ENCODE measurements around the gene ZER1.
A peak's percentile ranks its signal among the peaks of the same experiment; 100 is the strongest.

The ZER1 gene

DNA sequence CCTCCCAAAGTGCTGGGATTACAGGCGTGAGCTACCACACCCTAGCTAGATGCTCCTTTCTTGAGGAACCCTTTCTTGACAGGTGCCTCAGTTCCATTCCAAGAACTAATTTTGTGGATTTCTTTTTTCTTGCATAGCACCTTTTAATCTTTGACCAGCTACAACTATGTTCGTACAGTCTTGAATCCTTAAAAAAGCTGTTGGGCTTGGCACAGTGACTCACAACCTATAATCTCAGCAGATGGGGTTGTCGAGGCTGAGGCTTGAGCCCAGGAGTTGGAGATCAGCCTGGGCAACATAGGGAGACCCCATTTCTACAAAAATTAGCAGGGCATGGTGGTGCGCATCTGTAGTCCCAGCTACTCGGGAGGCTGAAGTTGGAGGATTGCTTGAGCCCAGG lies 1.3 kb upstream of the ZER1 start:
- H3K27ac ChIP-seq (ENCODE audit: low read depth, low read length) = no peak overlapping the region

DNA sequence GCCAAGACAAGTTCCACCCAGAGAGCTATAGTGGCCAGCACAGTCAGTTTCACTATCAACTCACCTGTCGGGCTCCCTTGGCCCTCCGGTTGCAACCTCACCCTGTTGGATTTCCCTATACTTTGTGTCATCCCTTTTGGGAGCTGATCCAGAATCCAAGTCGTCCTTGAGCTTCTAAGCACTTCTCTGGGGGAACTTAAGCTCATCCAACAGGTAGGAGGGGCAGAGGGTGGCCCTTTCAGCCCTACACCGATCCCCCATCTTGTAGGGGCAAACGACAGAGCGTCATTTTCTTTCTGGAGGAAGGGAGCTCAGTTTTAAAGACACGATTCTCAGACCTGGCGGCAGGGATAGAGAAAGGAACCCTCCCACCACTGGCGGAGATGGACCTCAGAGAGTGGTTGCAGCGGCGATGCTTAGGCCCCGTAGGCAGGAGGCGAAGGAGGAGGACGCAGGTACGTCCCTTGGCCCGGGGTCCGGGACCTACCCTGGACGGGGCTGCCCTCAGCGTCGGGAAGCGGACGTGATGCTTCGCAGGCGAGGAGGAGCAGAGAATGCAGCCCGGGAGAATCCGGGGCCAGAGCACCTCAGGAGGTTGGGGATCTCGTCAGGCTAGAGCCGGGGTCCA lies 519 bp downstream of the ZER1 start:
- Histone ChIP-seq H3K27ac (ENCODE audit: low read depth, low read length) (no peak overlapping the region), H3K9me2 (replicated peaks; ENCODE audit: insufficient read depth, low read length) (no peaks in the 10 kb centered on the region), H4K20me1 (ENCODE audit: low read depth, low read length) (no peaks in the 10 kb centered on the region), H2AFZ (ENCODE audit: low read depth, low read length, severe bottlenecking) (peak overlapping the region; percentile 85), H3K9ac (ENCODE audit: low read length) (peak overlapping the region; percentile 68), H3F3A (ENCODE audit: insufficient read depth) (0 out of 2 replicates have a peak, but pooled peaks cover 7% of the 10 kb centered on the region), H3K36me3 (ENCODE audit: low read length) (no peaks in the 10 kb centered on the region), H3K9me3 (ENCODE audit: insufficient read depth, low read length) (no peaks in the 10 kb centered on the region), H3K79me2 (ENCODE audit: insufficient read depth, low read length) (no peaks in the 10 kb centered on the region), H3K27me3 (ENCODE audit: low read length) (no peaks in the 10 kb centered on the region), H3K4me3 (ENCODE audit: insufficient read depth, low read length, poor library complexity, severe bottlenecking) (peak overlapping the region; percentile 73), H3K4me2 (ENCODE audit: low read depth, low read length, poor library complexity, severe bottlenecking) (peak overlapping the region; percentile 66)
- TF ChIP-seq, protein P1, sequence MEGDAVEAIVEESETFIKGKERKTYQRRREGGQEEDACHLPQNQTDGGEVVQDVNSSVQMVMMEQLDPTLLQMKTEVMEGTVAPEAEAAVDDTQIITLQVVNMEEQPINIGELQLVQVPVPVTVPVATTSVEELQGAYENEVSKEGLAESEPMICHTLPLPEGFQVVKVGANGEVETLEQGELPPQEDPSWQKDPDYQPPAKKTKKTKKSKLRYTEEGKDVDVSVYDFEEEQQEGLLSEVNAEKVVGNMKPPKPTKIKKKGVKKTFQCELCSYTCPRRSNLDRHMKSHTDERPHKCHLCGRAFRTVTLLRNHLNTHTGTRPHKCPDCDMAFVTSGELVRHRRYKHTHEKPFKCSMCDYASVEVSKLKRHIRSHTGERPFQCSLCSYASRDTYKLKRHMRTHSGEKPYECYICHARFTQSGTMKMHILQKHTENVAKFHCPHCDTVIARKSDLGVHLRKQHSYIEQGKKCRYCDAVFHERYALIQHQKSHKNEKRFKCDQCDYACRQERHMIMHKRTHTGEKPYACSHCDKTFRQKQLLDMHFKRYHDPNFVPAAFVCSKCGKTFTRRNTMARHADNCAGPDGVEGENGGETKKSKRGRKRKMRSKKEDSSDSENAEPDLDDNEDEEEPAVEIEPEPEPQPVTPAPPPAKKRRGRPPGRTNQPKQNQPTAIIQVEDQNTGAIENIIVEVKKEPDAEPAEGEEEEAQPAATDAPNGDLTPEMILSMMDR (IDR thresholded peaks at IDR 0.05; ENCODE audit: insufficient read depth, low read length, poor library complexity, severe bottlenecking) = no peak
- no peak for TF ChIP-seq EZH2phosphoT487 (conservative IDR thresholded peaks at IDR 0.05; ENCODE audit: low read length)

More for the DNA sequence above, 1.3 kb upstream of the ZER1 start:
- no peaks in the 10 kb centered on the region for H3K79me2 ChIP-seq (ENCODE audit: insufficient read depth, low read length)
- H3K9ac ChIP-seq (ENCODE audit: low read length) = no peak overlapping the region
- no peaks in the 10 kb centered on the region for H3K9me3 ChIP-seq (ENCODE audit: insufficient read depth, low read length)
- H3K4me3 ChIP-seq (ENCODE audit: insufficient read depth, low read length, poor library complexity, severe bottlenecking) = no peak overlapping the region
- TF ChIP-seq EZH2phosphoT487 (conservative IDR thresholded peaks at IDR 0.05; ENCODE audit: low read length) = no peak
- TF ChIP-seq, protein P1 (IDR thresholded peaks at IDR 0.05; ENCODE audit: insufficient read depth, low read length, poor library complexity, severe bottlenecking) = no peak
- 0 out of 2 replicates have a peak, but pooled peaks cover 11% of the 10 kb centered on the region for H3F3A ChIP-seq (ENCODE audit: insufficient read depth)
- no peaks in the 10 kb centered on the region for H4K20me1 ChIP-seq (ENCODE audit: low read depth, low read length)
- H3K27me3 ChIP-seq (ENCODE audit: low read length) = no peaks in the 10 kb centered on the region
- no peaks in the 10 kb centered on the region for H3K36me3 ChIP-seq (ENCODE audit: low read length)
- no peak overlapping the region for H2AFZ ChIP-seq (ENCODE audit: low read depth, low read length, severe bottlenecking)
- H3K9me2 ChIP-seq (replicated peaks; ENCODE audit: insufficient read depth, low read length) = no peaks in the 10 kb centered on the region
- no peak overlapping the region for H3K4me2 ChIP-seq (ENCODE audit: low read depth, low read length, poor library complexity, severe bottlenecking)

DNA sequence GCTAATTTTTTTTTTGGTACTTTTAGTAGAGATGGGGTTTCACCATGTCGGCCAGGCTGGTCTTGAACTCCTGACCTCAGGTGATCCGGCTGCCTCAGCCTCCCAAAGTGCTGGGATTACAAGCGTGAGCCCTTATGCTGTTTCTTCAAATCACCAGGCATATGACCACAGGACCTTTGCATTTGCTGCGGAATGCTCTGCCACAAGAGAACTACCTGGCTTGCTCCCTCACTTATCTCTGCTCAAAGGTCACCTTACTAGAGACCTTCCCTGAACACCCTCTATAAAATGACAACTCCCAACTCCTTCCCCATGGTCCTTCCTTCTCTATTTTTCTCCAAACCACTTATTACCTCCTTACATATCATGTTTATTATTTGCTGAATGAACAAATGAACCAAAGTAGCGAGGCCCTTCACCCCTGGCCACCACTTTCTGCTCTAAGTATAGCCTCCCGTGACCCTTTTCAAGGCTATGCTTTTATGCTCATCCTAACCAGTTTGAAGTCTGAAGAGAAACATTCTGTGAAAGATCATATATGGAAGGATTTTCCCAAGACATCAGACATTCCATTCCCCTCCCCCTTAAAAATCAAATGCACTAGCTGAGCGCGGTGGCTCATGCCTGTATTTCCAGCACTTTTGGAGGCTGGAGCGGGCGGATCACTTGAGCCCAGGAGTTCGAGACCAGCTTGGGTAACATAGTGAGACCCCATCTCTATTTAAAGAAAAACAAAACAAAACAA lies 1.3 kb downstream of the ZER1 start:
- H3K36me3 ChIP-seq (ENCODE audit: low read length) = no peaks in the 10 kb centered on the region
- TF ChIP-seq, protein P1 (IDR thresholded peaks at IDR 0.05; ENCODE audit: insufficient read depth, low read length, poor library complexity, severe bottlenecking) = no peak
- TF ChIP-seq EZH2phosphoT487 (conservative IDR thresholded peaks at IDR 0.05; ENCODE audit: low read length) = no peak
- H4K20me1 ChIP-seq (ENCODE audit: low read depth, low read length) = no peaks in the 10 kb centered on the region
- no peaks in the 10 kb centered on the region for H3K27me3 ChIP-seq (ENCODE audit: low read length)
- H3K27ac ChIP-seq (ENCODE audit: low read depth, low read length) = no peak overlapping the region
- H3F3A ChIP-seq (ENCODE audit: insufficient read depth) = 0 out of 2 replicates have a peak, but pooled peaks cover 7% of the 10 kb centered on the region
- peak overlapping the region; percentile 66 for H3K4me2 ChIP-seq (ENCODE audit: low read depth, low read length, poor library complexity, severe bottlenecking)
- no peak overlapping the region for H2AFZ ChIP-seq (ENCODE audit: low read depth, low read length, severe bottlenecking)
- H3K9ac ChIP-seq (ENCODE audit: low read length) = peak overlapping the region; percentile 68
- H3K4me3 ChIP-seq (ENCODE audit: insufficient read depth, low read length, poor library complexity, severe bottlenecking) = peak overlapping the region; percentile 73
- no peaks in the 10 kb centered on the region for H3K9me3 ChIP-seq (ENCODE audit: insufficient read depth, low read length)
- no peaks in the 10 kb centered on the region for H3K9me2 ChIP-seq (replicated peaks; ENCODE audit: insufficient read depth, low read length)
- H3K79me2 ChIP-seq (ENCODE audit: insufficient read depth, low read length) = no peaks in the 10 kb centered on the region

Data from SU-DHL-6 (cell line).